HG03439 (cell line): ENCODE results near the gene SEC62.
A peak's percentile ranks its signal among the peaks of the same experiment; 100 is the strongest.

Experiments used
- ATAC-seq: cut with Tn5 transposase; IDR thresholded peaks from one replicate; pipeline ENCODE4 v1.9.1; 2021; ENCODE audit warnings: mild to moderate bottlenecking, moderate library complexity; ENCODE audit not compliant: unreplicated experiment

Gene SEC62

GRCh38 chr3:169966951-169967915 is 626 bp downstream of the SEC62 start:
- ATAC-seq, result peak; percentile 40

- ATAC-seq, result no peak
Measured at GRCh38 chr3:169968224-169968885, 1.7 kb downstream of the SEC62 start.

GRCh38 chr3:169969174-169970095 is 2.8 kb downstream of the SEC62 start:
- no peak for ATAC-seq

- ATAC-seq, result no peak
Measured at GRCh38 chr3:169970847-169971246, 4.2 kb downstream of the SEC62 start.

GRCh38 chr3:169971522-169971921 is 4.9 kb downstream of the SEC62 start:
- ATAC-seq, result no peak

- ATAC-seq, result no peak
Measured at GRCh38 chr3:169980055-169980454, 13.4 kb downstream of the SEC62 start.

- ATAC-seq, result no peak
Measured at GRCh38 chr3:169984292-169984691, 17.7 kb downstream of the SEC62 start.

GRCh38 chr3:169990431-169990830 is 23.8 kb downstream of the SEC62 start:
- no peak for ATAC-seq

GRCh38 chr3:169992156-169992555 is 25.5 kb downstream of the SEC62 start:
- no peak for ATAC-seq

- no peak for ATAC-seq
Measured at GRCh38 chr3:169992781-169993180, 26.2 kb downstream of the SEC62 start.

- ATAC-seq, result no peak
Measured at GRCh38 chr3:169993761-169994160, 27.2 kb downstream of the SEC62 start.

- ATAC-seq, result no peak
Measured at GRCh38 chr3:169996063-169996462, 29.5 kb downstream of the SEC62 start.

GRCh38 chr3:169998668-169999131 is 32.1 kb downstream of the SEC62 start:
- peak; percentile 41 for ATAC-seq

- peak; percentile 90 for ATAC-seq
Measured at GRCh38 chr3:169999433-169999832, 32.8 kb downstream of the SEC62 start.

GRCh38 chr3:170000051-170000450 is 33.4 kb downstream of the SEC62 start:
- ATAC-seq, result no peak

GRCh38 chr3:170002231-170002630 is 35.6 kb downstream of the SEC62 start:
- ATAC-seq, result no peak

GRCh38 chr3:170002879-170003278 is 36.3 kb downstream of the SEC62 start:
- ATAC-seq, result no peak

- no peak for ATAC-seq
Measured at GRCh38 chr3:170003881-170004356, 37.3 kb downstream of the SEC62 start.

GRCh38 chr3:170007031-170007663 is 40.5 kb downstream of the SEC62 start:
- peak; percentile 60 for ATAC-seq

- ATAC-seq, result no peak
Measured at GRCh38 chr3:170010498-170010897, 43.9 kb downstream of the SEC62 start.
